Astrocyte (in vitro differentiated cells and primary cell): ENCODE results near the gene NR1H2. TPM values are rescaled to one million over a fixed set of nuclear protein-coding genes. Genes with fewer than 3 reads are reported as not detected.

Source experiments
- DNase-seq: peaks from one replicate; pipeline ENCODE4 v3.0.0-alpha.2; 2010; ENCODE audit warnings: low read depth
- FAIRE-seq: peaks from 2 replicates; lab custom pipeline; 2011; peaks lifted over from hg19 to GRCh38; lab: Jason Lieb, UNC
- H2AFZ ChIP-seq: 2 replicates; pipeline ENCODE4 v1.6.0; 2012; ENCODE audit warnings: low read depth, low read length, inconsistent platforms
- H3K27ac ChIP-seq: 2 replicates; pipeline ENCODE4 v1.5.1; 2011; ENCODE audit warnings: low read depth, low read length, inconsistent platforms
- H3K27me3 ChIP-seq: 2 replicates; pipeline ENCODE4 v1.6.0; 2011; ENCODE audit warnings: low read length, inconsistent platforms; ENCODE audit not compliant: insufficient read depth
- H3K36me3 ChIP-seq: 2 replicates; pipeline ENCODE4 v1.5.1; 2011; ENCODE audit warnings: low read length, inconsistent platforms; ENCODE audit not compliant: insufficient read depth
- H3K4me1 ChIP-seq: 2 replicates; pipeline ENCODE4 v1.5.1; 2011; ENCODE audit warnings: low read length, inconsistent platforms; ENCODE audit not compliant: insufficient read depth
- H3K4me2 ChIP-seq: 2 replicates; pipeline ENCODE4 v1.6.0; 2012; ENCODE audit warnings: low read length, inconsistent platforms
- H3K4me3 ChIP-seq: 2 replicates; pipeline ENCODE4 v1.5.1; 2011; ENCODE audit warnings: low read depth, mild to moderate bottlenecking, low read length, inconsistent platforms; ENCODE audit not compliant: insufficient read depth
- H3K79me2 ChIP-seq: 2 replicates; pipeline ENCODE4 v1.6.0; 2012; ENCODE audit warnings: mild to moderate bottlenecking, low read length, inconsistent platforms; ENCODE audit not compliant: insufficient read depth
- H3K9ac ChIP-seq: 2 replicates; pipeline ENCODE4 v1.6.0; 2012; ENCODE audit warnings: mild to moderate bottlenecking, low read length, inconsistent platforms
- H3K9me3 ChIP-seq: 2 replicates; pipeline ENCODE4 v1.5.1; 2012; ENCODE audit warnings: low read depth, mild to moderate bottlenecking, low read length, inconsistent platforms; ENCODE audit not compliant: insufficient read depth
- H4K20me1 ChIP-seq: 2 replicates; pipeline ENCODE4 v1.6.0; 2012; ENCODE audit warnings: low read length, inconsistent platforms; ENCODE audit not compliant: insufficient read depth
- H3K27ac Mint-ChIP-seq: one replicate; pipeline ENCODE4 v1.8.0; 2021; ENCODE audit warnings: mild to moderate bottlenecking, mixed read lengths; ENCODE audit not compliant: unreplicated experiment
- H3K27me3 Mint-ChIP-seq: one replicate; pipeline ENCODE4 v1.8.0; 2021; ENCODE audit warnings: low read depth, mixed read lengths; ENCODE audit not compliant: unreplicated experiment
- H3K36me3 Mint-ChIP-seq: one replicate; pipeline ENCODE4 v1.8.0; 2021; ENCODE audit warnings: low read depth, mixed read lengths; ENCODE audit not compliant: unreplicated experiment
- H3K4me1 Mint-ChIP-seq: one replicate; pipeline ENCODE4 v1.8.0; 2021; ENCODE audit warnings: low read depth, mixed read lengths; ENCODE audit not compliant: unreplicated experiment
- H3K4me3 Mint-ChIP-seq: one replicate; pipeline ENCODE4 v1.8.0; 2021; ENCODE audit warnings: mild to moderate bottlenecking, moderate library complexity, mixed read lengths; ENCODE audit not compliant: unreplicated experiment
- H3K9me3 Mint-ChIP-seq: one replicate; pipeline ENCODE4 v1.8.0; 2021; ENCODE audit warnings: mild to moderate bottlenecking, mixed read lengths; ENCODE audit not compliant: unreplicated experiment
- CTCF ChIP-seq: IDR thresholded peaks from 2 replicates; pipeline ENCODE4 v1.5.1; 2011; ENCODE audit warnings: low read depth, mild to moderate bottlenecking, inconsistent platforms, low read length, moderate library complexity; ENCODE audit not compliant: insufficient read depth
- EZH2 ChIP-seq: IDR thresholded peaks from 2 replicates; pipeline ENCODE4 v1.6.1; 2012; ENCODE audit warnings: mild to moderate bottlenecking, low read length, inconsistent platforms; ENCODE audit not compliant: insufficient read depth
- total RNA-seq: library from RNA; stranded (reverse); gene quantifications from 2 replicates; pipeline ENCODE4 v1.2.1, GENCODE V29; 2021

The NR1H2 gene
- total RNA-seq, 1 donor from 2014 or later, result 33.4 TPM

- Histone ChIP-seq H3K79me2 (no peaks in the 10 kb centered on the region), H4K20me1 (no peaks in the 10 kb centered on the region), H2AFZ (no peak overlapping the region), H3K4me1 (peaks cover 8% of the 10 kb centered on the region), H3K9me3 (peaks cover 5% of the 10 kb centered on the region), H3K4me3 (no peak overlapping the region), H3K9ac (no peak overlapping the region), H3K36me3 (no peaks in the 10 kb centered on the region), H3K4me2 (peak overlapping the region; percentile 63), H3K27me3 (peaks cover 33% of the 10 kb centered on the region), H3K27ac (no peak overlapping the region)
- peaks cover 2% of the 10 kb centered on the region for H3K36me3 Mint-ChIP-seq
- no peaks in the 10 kb centered on the region for H3K4me1 Mint-ChIP-seq
- no peaks in the 10 kb centered on the region for H3K27me3 Mint-ChIP-seq
- TF ChIP-seq CTCF, result no peak
- no peak for TF ChIP-seq EZH2
- peaks cover 27% of the 10 kb centered on the region for H3K9me3 Mint-ChIP-seq
- no peak for DNase-seq
- H3K27ac Mint-ChIP-seq, result no peak overlapping the region
- no peak for FAIRE-seq
- no peak overlapping the region for H3K4me3 Mint-ChIP-seq
Observed at GRCh38 chr19:50330365-50331078, 45.7 kb upstream of the NR1H2 start.

- no peak for DNase-seq
Observed at GRCh38 chr19:50331221-50331993, 44.9 kb upstream of the NR1H2 start.

More at GRCh38 chr19:50331221-50331993, 44.9 kb upstream of the NR1H2 start:
- no peak for TF ChIP-seq CTCF
- peak; percentile 12 for TF ChIP-seq EZH2
- no peak overlapping the region for H3K4me3 Mint-ChIP-seq
- no peaks in the 10 kb centered on the region for H3K27me3 Mint-ChIP-seq
- H3K4me2 ChIP-seq, result no peak overlapping the region
- H3K9me3 Mint-ChIP-seq, result peaks cover 29% of the 10 kb centered on the region
- H4K20me1 ChIP-seq, result no peaks in the 10 kb centered on the region
- no peaks in the 10 kb centered on the region for H3K36me3 ChIP-seq
- peaks cover 30% of the 10 kb centered on the region for H3K27me3 ChIP-seq
- no peak overlapping the region for H3K9ac ChIP-seq
- H3K4me1 ChIP-seq, result peaks cover 8% of the 10 kb centered on the region
- peaks cover 5% of the 10 kb centered on the region for H3K9me3 ChIP-seq
- FAIRE-seq, result no peak
- H3K79me2 ChIP-seq, result no peaks in the 10 kb centered on the region
- H3K27ac ChIP-seq, result no peak overlapping the region
- H3K4me1 Mint-ChIP-seq, result no peaks in the 10 kb centered on the region
- no peak overlapping the region for H3K27ac Mint-ChIP-seq
- H3K36me3 Mint-ChIP-seq, result peaks cover 2% of the 10 kb centered on the region
- H2AFZ ChIP-seq, result no peak overlapping the region
- no peak overlapping the region for H3K4me3 ChIP-seq
